Ishikawa (cell line): ENCODE data around the gene PLCB4.

ENCODE experiments used
- CEBPB ChIP-seq: IDR thresholded peaks from 2 replicates; pipeline ENCODE4 v1.6.1; 2012
- CREB1 ChIP-seq: IDR thresholded peaks from 2 replicates; pipeline ENCODE4 v1.6.1; 2012; ENCODE audit warnings: low read depth
- EGR1 ChIP-seq: IDR thresholded peaks from 2 replicates; pipeline ENCODE4 v1.6.1; 2012
- EP300 ChIP-seq: IDR thresholded peaks from 2 replicates; pipeline ENCODE4 v1.6.1; 2012; ENCODE audit warnings: borderline replicate concordance
- FOXM1 ChIP-seq: IDR thresholded peaks from 2 replicates; pipeline ENCODE4 v1.6.1; 2012; ENCODE audit warnings: low read depth, borderline replicate concordance
- NFIC ChIP-seq: IDR thresholded peaks from 2 replicates; pipeline ENCODE4 v1.6.1; 2012
- RAD21 ChIP-seq: IDR thresholded peaks from 2 replicates; pipeline ENCODE4 v1.6.1; 2012; ENCODE audit warnings: low read depth
- REST ChIP-seq: IDR thresholded peaks from 2 replicates; pipeline ENCODE4 v1.6.1; 2012; ENCODE audit warnings: low read depth, mild to moderate bottlenecking
- TAF1 ChIP-seq: IDR thresholded peaks from 2 replicates; pipeline ENCODE4 v1.6.1; 2012; ENCODE audit warnings: low read depth, mild to moderate bottlenecking
- TCF12 ChIP-seq: IDR thresholded peaks from 2 replicates; pipeline ENCODE4 v1.6.1; 2012; ENCODE audit warnings: low read depth
- TEAD4 ChIP-seq: IDR thresholded peaks from 2 replicates; pipeline ENCODE4 v1.6.1; 2012
- YY1 ChIP-seq: IDR thresholded peaks from 2 replicates; pipeline ENCODE4 v1.6.1; 2012; ENCODE audit warnings: low read depth
- ZBTB7A ChIP-seq: IDR thresholded peaks from 2 replicates; pipeline ENCODE4 v1.6.1; 2012; ENCODE audit warnings: low read depth
- TF ChIP-seq, protein P1 (sequence below): IDR thresholded peaks from 2 replicates; pipeline ENCODE4 v1.6.1; 2012
- TF ChIP-seq, protein P2 (sequence below): IDR thresholded peaks from 2 replicates; pipeline ENCODE4 v1.6.1; 2012

PLCB4 gene

DNA sequence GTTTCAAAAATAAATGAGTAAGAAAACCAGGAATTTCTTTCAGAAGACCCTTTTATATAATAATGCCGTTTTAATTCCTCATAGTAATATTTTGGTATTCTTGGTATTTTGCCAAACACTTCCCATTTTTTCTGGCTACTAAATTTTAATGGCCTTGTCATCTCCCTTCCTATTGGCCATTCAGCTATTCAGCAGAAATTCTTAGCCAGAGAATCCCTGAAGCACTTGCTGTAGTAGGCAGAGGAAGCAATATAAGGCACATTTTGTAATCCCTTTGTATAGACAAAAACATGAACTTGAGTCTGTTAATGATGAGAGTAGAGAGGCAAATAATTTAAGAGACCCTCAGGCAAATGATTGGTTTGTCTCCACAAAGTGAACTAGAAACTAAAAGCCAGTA lies 327.1 kb downstream of the PLCB4 start:
- TF ChIP-seq NFIC (no peak), ZBTB7A (no peak), REST (no peak), RAD21 (no peak), CREB1 (no peak), EGR1 (no peak), TAF1 (no peak), TEAD4 (no peak), FOXM1 (no peak), YY1 (no peak), CEBPB (no peak), EP300 (no peak), TCF12 (no peak)
- TF ChIP-seq, protein P1, sequence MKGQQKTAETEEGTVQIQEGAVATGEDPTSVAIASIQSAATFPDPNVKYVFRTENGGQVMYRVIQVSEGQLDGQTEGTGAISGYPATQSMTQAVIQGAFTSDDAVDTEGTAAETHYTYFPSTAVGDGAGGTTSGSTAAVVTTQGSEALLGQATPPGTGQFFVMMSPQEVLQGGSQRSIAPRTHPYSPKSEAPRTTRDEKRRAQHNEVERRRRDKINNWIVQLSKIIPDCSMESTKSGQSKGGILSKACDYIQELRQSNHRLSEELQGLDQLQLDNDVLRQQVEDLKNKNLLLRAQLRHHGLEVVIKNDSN: no peak
- TF ChIP-seq, protein P2, sequence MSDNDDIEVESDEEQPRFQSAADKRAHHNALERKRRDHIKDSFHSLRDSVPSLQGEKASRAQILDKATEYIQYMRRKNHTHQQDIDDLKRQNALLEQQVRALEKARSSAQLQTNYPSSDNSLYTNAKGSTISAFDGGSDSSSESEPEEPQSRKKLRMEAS: no peak

DNA sequence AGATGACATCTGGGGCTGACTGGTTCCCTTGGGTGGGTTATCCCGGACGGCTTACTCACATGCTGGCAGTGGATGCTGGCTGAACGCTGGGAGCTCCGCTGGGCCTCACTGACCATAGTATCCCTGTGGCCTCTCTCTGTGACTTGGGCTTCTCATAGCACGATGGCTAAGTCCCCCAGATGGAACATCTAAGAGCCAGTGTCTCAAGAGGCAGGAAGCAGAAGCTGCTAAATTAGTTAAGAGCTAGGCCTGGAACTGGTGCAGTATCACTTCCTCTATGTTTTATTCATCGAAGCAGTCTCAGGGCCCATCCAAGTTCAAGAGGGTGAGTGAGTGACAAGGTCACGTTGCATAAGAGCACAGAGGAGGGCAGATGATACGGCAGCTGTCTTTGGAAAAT lies 329.0 kb downstream of the PLCB4 start:
- no peak for TF ChIP-seq EP300

DNA sequence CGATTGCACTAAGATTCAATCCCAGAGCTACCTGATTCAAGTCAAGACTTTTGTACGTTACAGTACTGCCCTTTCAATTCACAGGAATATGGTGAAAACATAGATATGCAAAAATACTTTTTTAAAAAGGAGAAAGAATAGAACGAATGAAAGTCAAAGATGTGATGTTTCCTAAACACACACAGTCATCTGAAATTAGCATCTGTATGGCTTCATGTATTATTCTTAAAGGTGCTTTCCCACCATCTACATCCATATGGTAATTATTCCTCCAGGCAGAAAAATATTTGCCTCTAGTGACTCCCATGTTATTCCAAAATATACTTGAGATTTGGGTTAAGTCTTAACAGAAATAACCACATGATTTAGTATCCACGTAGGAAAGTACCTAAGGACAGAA lies 330.0 kb downstream of the PLCB4 start:
- TF ChIP-seq EP300 (no peak), YY1 (no peak), ZBTB7A (no peak), NFIC (no peak), REST (no peak), CREB1 (no peak), FOXM1 (no peak), TAF1 (no peak), TEAD4 (no peak), TCF12 (no peak), CEBPB (no peak), EGR1 (no peak), RAD21 (no peak)
- TF ChIP-seq, protein P1: no peak
- TF ChIP-seq, protein P2: no peak

DNA sequence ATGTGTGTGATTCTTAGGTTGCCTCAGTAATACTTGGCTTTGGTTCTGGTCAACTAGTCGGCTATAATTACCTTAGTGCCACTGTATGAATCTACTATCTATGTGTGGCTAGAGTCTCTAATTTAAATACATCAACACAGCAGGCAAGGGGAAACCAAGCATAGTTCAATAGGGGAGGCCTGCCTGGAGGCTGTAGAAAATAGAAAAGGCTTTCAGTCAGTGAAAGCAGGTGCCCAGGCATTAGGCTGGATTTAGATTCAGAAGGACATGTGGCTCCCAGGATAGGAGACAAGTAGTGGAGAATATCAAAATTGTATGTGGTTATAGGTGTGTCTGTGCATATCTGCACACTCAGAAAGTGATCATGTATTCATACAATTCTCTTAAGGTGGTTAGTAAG lies 330.4 kb downstream of the PLCB4 start:
- TF ChIP-seq ZBTB7A (no peak), REST (no peak), EP300 (no peak), NFIC (no peak), TEAD4 (no peak), TCF12 (no peak), CEBPB (no peak), RAD21 (no peak), CREB1 (no peak), EGR1 (no peak), TAF1 (no peak), FOXM1 (no peak), YY1 (no peak)
- TF ChIP-seq, protein P2: no peak
- TF ChIP-seq, protein P1: no peak
